Measurements from ENCODE around the gene RBBP9.

- no peak for TF ChIP-seq CTCF (IDR thresholded peaks at IDR 0.05; ENCODE audit: low read depth, low read length)
- no peak for TF ChIP-seq POLR2A (IDR thresholded peaks at IDR 0.05; ENCODE audit: extremely low read depth, insufficient read length)
- no peak for TF ChIP-seq MAX (IDR thresholded peaks at IDR 0.05; ENCODE audit: low read depth, low read length)
- TF ChIP-seq MYC (IDR thresholded peaks at IDR 0.05; ENCODE audit: low read depth, low read length): no peak
Observed at GRCh38 chr20:18465536-18466200, 31.4 kb downstream of the RBBP9 start.

Measured in NB4 (cell line).